Activated CD4-positive, alpha-beta T cell treated with anti-CD3 and anti-CD28 coated beads, Interleukin-2, amount 10 ng/mL, durations not matched to agents 24 days and 14 days (primary cell): ENCODE results near the gene DPEP3. TPM values are rescaled to one million over a fixed set of nuclear protein-coding genes. Genes with fewer than 3 reads are reported as not detected.

Experiments used
- DNase-seq: peaks from one replicate; pipeline ENCODE4 v3.0.0; 2022
- H3K27ac Mint-ChIP-seq: one replicate; pipeline ENCODE4 v1.8.0; 2022; ENCODE audit warnings: mild to moderate bottlenecking, mixed read lengths
- H3K27me3 Mint-ChIP-seq: one replicate; pipeline ENCODE4 v1.8.0; 2022; ENCODE audit warnings: mixed read lengths
- H3K36me3 Mint-ChIP-seq: one replicate; pipeline ENCODE4 v1.8.0; 2022; ENCODE audit warnings: low read depth, mild to moderate bottlenecking, mixed read lengths
- H3K4me1 Mint-ChIP-seq: one replicate; pipeline ENCODE4 v1.8.0; 2021; ENCODE audit warnings: mixed read lengths
- H3K4me3 Mint-ChIP-seq: one replicate; pipeline ENCODE4 v1.8.0; 2022; ENCODE audit warnings: mild to moderate bottlenecking, moderate library complexity, mixed read lengths
- H3K9me3 Mint-ChIP-seq: one replicate; pipeline ENCODE4 v1.8.0; 2021; ENCODE audit warnings: mixed read lengths
- intact Hi-C: fragments of 100-400 bp; cut with micrococcal nuclease; formaldehyde crosslinking; loops from one replicate; pipeline ENCODE4 v1.15.1; 2023
- total RNA-seq: library from RNA; stranded (reverse); gene quantifications from 2 replicates; pipeline ENCODE4 v1.2.3, GENCODE V29; 2022

Gene DPEP3
- total RNA-seq, 1 donor from 2014 or later: not detected

DNA sequence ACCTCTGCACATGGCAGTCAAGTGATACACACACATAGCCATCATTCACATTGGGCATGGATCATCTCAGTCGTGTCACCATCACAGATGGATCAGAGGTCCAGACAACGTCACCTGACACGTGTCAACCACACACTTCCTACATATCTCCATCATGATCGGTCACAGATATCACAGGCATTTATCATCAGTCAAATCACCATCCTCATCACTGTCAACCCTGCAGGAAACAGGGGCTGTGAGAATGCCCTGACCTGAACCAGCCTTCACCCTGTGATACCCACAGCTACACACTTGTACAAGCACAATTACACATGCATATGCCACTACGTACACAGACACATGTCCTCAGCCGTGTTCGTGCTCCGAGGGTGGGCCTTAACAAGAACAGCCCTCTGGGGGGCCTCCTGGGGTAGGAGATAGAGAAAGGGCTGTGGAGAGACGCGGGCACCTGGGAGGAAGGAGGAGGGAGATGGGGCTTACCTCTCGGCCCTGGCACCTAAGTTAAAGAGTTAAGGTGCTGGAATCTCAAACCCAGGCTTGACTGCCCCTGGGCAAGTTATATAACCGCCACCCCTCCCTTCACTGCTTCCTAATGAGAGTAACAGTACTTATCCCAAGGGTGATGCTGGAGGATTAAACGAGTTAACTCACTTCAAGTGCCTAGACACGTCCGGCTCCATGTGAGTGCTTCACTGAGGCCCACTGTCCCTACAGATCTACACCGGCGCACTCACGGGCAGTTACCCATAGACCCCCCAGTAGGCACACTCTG lies 12.9 kb downstream of the DPEP3 start:
- intact Hi-C loops: no loop called here
- H3K9me3 Mint-ChIP-seq: no peaks in the 10 kb centered on the region
- peaks cover 3% of the 10 kb centered on the region for H3K36me3 Mint-ChIP-seq
- H3K4me1 Mint-ChIP-seq: peaks cover 24% of the 10 kb centered on the region
- peak; percentile 71 for DNase-seq
- H3K27ac Mint-ChIP-seq: peak overlapping the region; percentile 95
- H3K4me3 Mint-ChIP-seq: peak overlapping the region; percentile 97
- H3K27me3 Mint-ChIP-seq: no peaks in the 10 kb centered on the region

- peak overlapping the region; percentile 97 for H3K4me3 Mint-ChIP-seq
- peak overlapping the region; percentile 95 for H3K27ac Mint-ChIP-seq
- intact Hi-C loops: no loop called here
- no peak for DNase-seq
- no peaks in the 10 kb centered on the region for H3K27me3 Mint-ChIP-seq
- peaks cover 24% of the 10 kb centered on the region for H3K4me1 Mint-ChIP-seq
- H3K36me3 Mint-ChIP-seq: peaks cover 9% of the 10 kb centered on the region
- no peaks in the 10 kb centered on the region for H3K9me3 Mint-ChIP-seq
These were observed 13.6 kb downstream of the DPEP3 start for GRCh38 chr16:67966549-67967182.

DNA sequence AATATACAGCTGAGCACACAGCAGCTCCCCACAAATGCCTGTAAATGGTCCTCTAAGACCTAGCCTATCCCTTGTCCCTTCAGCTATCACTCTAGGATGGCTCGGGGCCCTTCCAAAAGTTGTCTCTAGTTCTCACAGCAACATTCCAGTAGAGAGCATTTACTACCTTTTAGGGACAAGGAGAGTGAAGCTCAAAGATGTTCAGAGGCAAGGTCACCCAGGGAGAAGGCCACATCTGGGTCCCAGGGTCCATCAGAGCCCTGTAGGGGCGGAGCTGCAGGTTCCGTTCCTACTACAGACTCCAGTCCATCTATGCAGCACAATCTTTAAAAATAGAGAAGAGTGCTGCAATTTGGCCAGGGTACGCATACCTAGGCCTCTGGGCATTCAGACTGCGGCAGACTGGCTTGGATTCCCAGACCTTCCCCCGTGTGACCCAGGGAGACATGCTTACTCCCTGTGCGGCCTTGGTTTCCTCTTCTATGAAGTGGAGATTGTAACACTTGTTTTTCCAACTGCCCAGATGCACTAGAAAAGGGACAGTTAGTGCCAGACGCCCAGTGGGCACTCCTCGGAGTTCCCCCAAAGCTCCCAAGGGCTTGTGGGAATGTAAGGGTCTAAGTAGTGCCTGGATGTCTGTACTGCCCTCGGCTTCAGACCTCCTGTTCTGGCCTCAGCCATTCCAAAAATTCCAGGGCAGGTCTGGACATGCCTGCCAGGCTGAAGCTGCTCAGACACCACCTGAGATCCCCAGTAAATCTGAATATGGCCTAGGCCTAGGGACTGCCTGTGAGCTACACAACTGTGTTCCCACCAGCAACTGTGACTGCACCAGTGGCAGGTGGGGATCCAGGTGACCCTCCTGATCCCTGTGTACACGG lies 14.4 kb downstream of the DPEP3 start:
- H3K27ac Mint-ChIP-seq: peak overlapping the region; percentile 41
- H3K36me3 Mint-ChIP-seq: peaks cover 16% of the 10 kb centered on the region
- no peak for DNase-seq
- no peaks in the 10 kb centered on the region for H3K27me3 Mint-ChIP-seq
- peaks cover 24% of the 10 kb centered on the region for H3K4me1 Mint-ChIP-seq
- no peaks in the 10 kb centered on the region for H3K9me3 Mint-ChIP-seq
- no peak overlapping the region for H3K4me3 Mint-ChIP-seq
- intact Hi-C loops: no loop called here

GRCh38 chr16:67964477-67965131 lies 15.7 kb downstream of the DPEP3 start:
- no peaks in the 10 kb centered on the region for H3K9me3 Mint-ChIP-seq
- H3K27me3 Mint-ChIP-seq: no peaks in the 10 kb centered on the region
- no peak overlapping the region for H3K27ac Mint-ChIP-seq
- H3K4me1 Mint-ChIP-seq: peaks cover 21% of the 10 kb centered on the region
- H3K4me3 Mint-ChIP-seq: no peak overlapping the region
- peaks cover 19% of the 10 kb centered on the region for H3K36me3 Mint-ChIP-seq
- intact Hi-C loops: no loop called here
- DNase-seq: no peak

DNA sequence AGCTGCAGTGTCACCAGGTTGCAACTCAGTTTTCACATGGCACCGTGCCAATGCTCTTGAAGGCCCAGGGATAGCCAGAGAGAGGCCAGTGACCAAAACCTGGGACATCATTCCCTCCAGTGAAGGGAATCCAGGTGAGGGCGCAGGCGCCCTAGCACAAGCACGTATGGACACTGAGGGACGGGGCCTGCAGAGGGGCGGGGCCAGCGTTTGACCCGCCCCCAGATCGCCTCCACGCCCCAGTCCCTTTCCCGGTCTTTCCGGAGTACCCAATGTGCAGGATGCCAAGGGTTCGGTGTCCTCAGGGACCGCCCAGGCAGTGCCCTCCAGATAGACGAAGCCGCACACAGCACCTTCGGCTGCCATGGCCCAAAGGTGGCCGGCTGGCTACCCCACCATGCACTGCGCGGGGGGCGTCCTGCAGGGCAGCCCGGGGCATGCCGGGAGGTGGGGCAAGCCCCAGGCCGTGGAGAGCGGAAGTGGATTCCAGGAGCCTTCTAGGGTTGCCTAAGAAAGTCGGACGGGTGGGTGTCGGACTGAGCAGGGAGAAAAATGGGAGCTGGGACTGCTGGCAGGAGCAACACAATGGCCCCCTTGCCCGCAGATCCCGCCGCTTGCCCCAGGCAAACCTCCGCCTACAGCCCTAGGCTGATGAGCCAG lies 16.5 kb downstream of the DPEP3 start:
- Mint-ChIP-seq H3K27ac (no peak overlapping the region), H3K36me3 (peaks cover 19% of the 10 kb centered on the region), H3K4me3 (no peak overlapping the region), H3K27me3 (no peaks in the 10 kb centered on the region), H3K9me3 (no peaks in the 10 kb centered on the region), H3K4me1 (peaks cover 18% of the 10 kb centered on the region)
- DNase-seq: no peak
- intact Hi-C loops: no loop called here

DNA sequence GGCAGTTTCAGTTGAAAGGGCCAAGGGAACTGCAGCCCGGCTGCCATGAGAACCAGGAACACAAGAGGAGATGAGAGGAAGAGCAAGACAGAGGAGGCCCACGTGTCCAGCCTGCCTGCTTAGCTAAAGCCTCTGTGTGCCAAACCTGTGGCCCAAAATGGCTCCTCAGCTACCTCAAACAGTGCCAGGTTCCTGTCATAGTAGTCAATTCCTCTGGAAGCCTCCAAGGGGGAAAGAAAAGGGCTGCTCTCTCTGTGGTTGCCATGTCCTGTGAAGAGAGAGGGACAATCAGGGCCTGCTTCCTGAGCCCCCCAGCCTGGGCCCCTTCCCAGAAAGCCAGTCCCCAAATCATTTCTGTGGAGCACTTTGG lies 17.0 kb downstream of the DPEP3 start:
- Mint-ChIP-seq H3K4me3 (no peak overlapping the region), H3K9me3 (no peaks in the 10 kb centered on the region), H3K27me3 (no peaks in the 10 kb centered on the region), H3K27ac (no peak overlapping the region), H3K36me3 (peaks cover 21% of the 10 kb centered on the region), H3K4me1 (peaks cover 19% of the 10 kb centered on the region)
- intact Hi-C loops: no loop called here
- DNase-seq: no peak

DNA sequence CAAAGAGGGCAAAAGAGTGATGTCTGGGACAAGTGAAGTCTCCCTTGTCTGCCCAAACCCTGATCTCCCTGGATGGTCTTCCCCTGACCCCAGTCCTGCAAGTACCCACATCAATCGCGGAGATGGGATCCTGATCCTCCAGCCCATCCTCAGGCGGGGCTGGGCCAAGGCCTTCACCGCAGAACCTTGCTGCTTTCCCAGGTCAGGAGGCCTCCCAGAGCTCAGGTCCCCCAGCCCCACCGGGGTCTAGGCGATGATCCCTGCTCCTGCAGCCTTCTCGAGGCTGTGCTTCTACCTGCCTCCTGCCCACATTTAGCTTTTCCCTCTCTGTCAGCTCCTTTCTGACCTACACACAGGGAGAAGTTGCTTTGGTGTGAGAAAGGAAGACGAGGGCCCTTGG lies 18.2 kb downstream of the DPEP3 start:
- Mint-ChIP-seq H3K4me1 (peaks cover 15% of the 10 kb centered on the region), H3K9me3 (no peaks in the 10 kb centered on the region), H3K36me3 (peaks cover 23% of the 10 kb centered on the region), H3K27me3 (no peaks in the 10 kb centered on the region), H3K4me3 (no peak overlapping the region), H3K27ac (no peak overlapping the region)
- intact Hi-C loops: no loop called here
- no peak for DNase-seq

DNA sequence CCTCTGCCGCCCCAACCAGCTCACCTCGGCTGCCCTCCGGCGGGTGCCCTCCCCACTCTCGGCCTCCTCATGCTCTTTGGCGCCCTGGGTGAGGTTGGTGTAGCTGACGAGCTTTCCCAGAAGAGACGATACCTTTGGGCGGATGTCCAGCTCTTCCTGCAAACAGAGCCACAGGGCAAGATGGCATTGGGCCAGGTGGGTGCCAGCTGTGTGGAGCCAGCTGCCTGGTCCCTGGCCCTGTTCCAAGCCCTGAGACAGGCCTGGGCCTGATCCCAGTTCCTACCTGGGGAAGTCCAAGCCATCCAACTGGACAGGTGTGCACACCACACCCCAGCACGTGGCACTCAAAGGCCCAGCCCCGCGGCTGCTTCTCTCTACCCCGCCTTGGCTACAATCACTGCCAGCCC lies 18.7 kb downstream of the DPEP3 start:
- Mint-ChIP-seq H3K27ac (no peak overlapping the region), H3K36me3 (peaks cover 23% of the 10 kb centered on the region), H3K4me1 (peaks cover 9% of the 10 kb centered on the region), H3K27me3 (no peaks in the 10 kb centered on the region), H3K9me3 (no peaks in the 10 kb centered on the region), H3K4me3 (no peak overlapping the region)
- no peak for DNase-seq
- intact Hi-C loops: no loop called here

DNA sequence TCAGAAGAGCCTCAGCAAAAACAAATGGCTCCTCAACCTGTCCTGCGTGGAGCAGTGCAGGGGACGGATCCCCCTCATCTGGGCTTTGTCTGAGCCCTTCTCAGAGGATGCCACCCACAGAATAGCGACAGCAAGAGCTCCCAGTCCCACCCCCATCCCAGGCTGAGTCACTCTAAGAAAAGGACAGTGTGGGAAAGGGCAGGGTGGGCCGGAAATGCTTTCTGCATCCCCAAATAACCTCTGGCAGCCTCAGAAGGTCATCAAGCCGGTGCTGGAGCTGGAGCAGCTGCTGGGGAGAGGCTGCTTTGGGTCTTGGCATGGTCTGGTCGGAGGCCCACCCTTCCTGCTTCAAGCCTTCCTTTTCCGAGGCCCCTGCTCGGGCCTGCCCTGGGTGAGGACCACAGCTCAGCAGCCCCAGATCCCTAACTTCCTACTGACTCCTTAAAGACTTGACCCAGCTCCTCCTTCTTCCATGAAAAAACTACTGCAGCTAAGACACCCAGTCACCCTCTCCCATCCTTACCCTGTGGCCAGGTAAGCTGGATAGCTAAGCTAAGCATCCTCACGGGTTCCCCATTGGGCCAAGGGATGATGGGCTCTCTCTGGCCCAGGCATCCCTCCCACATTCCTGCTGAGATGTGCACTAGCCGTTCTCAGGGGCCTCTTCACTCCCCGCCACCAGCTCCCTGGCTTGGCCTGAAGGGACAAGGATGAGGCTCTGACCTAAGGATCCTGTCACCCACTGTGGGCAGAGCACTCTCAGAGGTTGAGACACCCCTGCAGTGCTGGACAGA lies 20.6 kb downstream of the DPEP3 start:
- Mint-ChIP-seq H3K27ac (no peak overlapping the region), H3K27me3 (no peaks in the 10 kb centered on the region), H3K36me3 (peaks cover 25% of the 10 kb centered on the region), H3K9me3 (no peaks in the 10 kb centered on the region), H3K4me3 (no peak overlapping the region), H3K4me1 (peaks cover 5% of the 10 kb centered on the region)
- intact Hi-C loops: no loop called here
- no peak for DNase-seq

- peaks cover 27% of the 10 kb centered on the region for H3K36me3 Mint-ChIP-seq
- no peak for DNase-seq
- peaks cover 3% of the 10 kb centered on the region for H3K4me1 Mint-ChIP-seq
- H3K9me3 Mint-ChIP-seq: no peaks in the 10 kb centered on the region
- H3K27ac Mint-ChIP-seq: no peak overlapping the region
- intact Hi-C loops: no loop called here
- H3K27me3 Mint-ChIP-seq: no peaks in the 10 kb centered on the region
- no peak overlapping the region for H3K4me3 Mint-ChIP-seq
These were observed 22.7 kb downstream of the DPEP3 start for GRCh38 chr16:67957622-67958021.

- Mint-ChIP-seq H3K4me3 (no peak overlapping the region), H3K4me1 (peaks cover 4% of the 10 kb centered on the region), H3K36me3 (peaks cover 20% of the 10 kb centered on the region), H3K27ac (no peak overlapping the region), H3K27me3 (no peaks in the 10 kb centered on the region), H3K9me3 (no peaks in the 10 kb centered on the region)
- intact Hi-C loops: no loop called here
- DNase-seq: no peak
These were observed 25.7 kb downstream of the DPEP3 start for GRCh38 chr16:67954421-67955196.

- H3K4me3 Mint-ChIP-seq: no peak overlapping the region
- intact Hi-C loops: no loop called here
- no peak overlapping the region for H3K27ac Mint-ChIP-seq
- peaks cover 4% of the 10 kb centered on the region for H3K4me1 Mint-ChIP-seq
- no peaks in the 10 kb centered on the region for H3K27me3 Mint-ChIP-seq
- H3K36me3 Mint-ChIP-seq: peaks cover 20% of the 10 kb centered on the region
- no peaks in the 10 kb centered on the region for H3K9me3 Mint-ChIP-seq
- no peak for DNase-seq
These were observed 26.5 kb downstream of the DPEP3 start for GRCh38 chr16:67953641-67954375.
